NCI-H1436 treated with DMSO at 0.1 percent for 48 hours (cell line): ENCODE measurements around the gene MAP7.
"Not testable (repeated sequence)": the region's sequence is repeated elsewhere in the genome, so short reads cannot be mapped to it uniquely, and the experiment has no call there.

Experiments
- DNase-seq: peaks from one replicate; lab custom pipeline; 2025; lab: John Stamatoyannopoulos, UW

The MAP7 gene

GRCh38 chr6:136550330-136551071, at the start of gene MAP7:
Gene MAP7 (minus strand): TSS chr6:136550422. CDS start chr6:136550408, 14 bp downstream.
- DNase-seq: no peak

DNA sequence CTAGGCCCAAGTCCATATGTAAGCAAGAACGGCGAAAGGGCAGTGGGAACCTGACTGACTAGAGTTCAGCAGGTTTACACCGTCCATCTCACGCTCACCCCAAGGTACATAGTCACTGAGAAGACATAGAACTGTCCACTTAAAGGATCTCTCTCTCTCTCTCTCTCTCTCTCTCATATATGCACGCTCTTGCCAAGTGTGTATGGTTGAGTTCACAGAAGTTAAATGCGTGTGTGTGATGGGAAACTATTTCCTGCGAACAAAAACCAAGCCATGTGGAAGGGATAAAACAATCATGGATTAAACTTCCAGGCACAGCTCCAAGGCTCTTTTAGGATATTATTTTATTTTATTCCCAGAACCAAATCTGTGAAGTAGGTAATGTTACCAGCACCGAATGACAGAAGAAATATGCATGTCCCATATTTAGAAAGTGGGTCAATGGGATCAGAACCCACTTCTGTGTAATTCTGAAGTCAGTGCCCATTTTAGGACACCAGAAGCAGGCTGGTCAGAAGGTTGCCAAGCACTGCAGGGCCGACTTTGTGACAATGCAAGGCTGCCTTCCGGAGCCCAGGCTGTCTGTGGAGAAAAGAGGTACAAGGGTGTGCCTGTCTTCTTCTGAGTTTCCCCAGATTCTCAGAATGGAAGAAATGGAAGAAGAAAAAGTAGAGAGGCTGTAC, 49.2 kb upstream of the MAP7 start:
- DNase-seq: no peak

- no peak for DNase-seq
Observed at GRCh38 chr6:136598048-136598447, 47.8 kb upstream of the MAP7 start.

- no peak for DNase-seq
Observed at GRCh38 chr6:136594671-136595070, 44.4 kb upstream of the MAP7 start.

- DNase-seq: no peak
Observed at GRCh38 chr6:136593748-136594490, 43.7 kb upstream of the MAP7 start.

- no peak for DNase-seq
Observed at GRCh38 chr6:136592930-136593673, 42.9 kb upstream of the MAP7 start.

GRCh38 chr6:136591617-136592016, 41.4 kb upstream of the MAP7 start:
- DNase-seq: no peak

DNA sequence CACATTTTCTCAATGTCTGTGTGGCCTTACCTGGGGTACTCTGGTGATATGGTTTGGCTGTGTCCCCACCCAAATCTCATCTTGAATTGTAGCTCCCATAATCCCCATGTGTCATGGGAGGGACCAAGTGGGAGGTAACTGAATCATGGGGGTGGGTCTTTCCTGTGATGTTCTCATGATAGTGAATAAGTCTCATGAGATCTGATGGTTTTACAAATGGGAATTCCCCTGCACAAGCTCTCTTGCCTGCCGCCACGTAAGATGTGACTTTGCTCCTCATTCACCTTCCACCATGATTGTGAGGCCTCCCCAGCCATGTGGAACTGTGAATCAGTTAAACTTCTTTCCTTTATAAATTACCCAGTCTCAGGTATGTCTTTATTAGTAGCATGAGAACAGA, 40.6 kb upstream of the MAP7 start:
- not testable (repeated sequence) for DNase-seq

DNA sequence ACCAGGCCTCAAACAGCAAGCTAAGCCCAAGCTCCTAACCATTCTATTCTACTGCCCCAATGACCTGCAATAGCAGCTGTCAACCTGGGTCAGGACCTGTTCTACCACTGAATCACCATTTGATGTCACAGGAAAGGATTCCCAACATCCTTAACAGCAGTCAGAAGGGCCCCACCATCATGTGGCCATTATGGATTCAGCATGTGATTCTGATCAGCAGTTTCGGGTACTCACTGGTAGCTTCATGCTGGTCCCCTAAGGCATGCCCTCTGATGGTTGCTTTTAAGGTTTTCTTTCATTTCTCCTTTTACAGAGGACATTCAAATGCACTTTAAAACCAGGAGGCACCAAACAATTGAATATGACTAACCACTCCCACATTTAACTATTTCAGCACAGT, 37.3 kb upstream of the MAP7 start:
- no peak for DNase-seq

DNA sequence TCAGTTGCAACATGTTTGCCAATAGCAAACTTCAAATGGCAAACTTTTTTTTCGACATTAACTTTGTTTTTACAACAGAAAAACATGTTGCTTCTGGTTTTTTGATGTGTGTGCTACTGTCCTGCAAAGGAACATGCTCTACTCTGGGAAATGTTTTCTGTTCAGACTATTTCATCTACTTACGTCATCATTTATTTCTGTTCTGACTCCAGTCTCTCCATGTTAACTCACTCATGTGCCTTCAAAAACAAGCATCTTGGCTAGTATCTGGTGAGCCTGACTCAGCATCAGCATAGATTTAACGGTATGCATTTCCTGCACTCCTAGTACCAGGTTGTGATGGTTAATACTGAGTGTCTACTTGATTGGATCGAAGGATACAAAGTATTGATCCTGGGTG, 36.1 kb upstream of the MAP7 start:
- no peak for DNase-seq

DNA sequence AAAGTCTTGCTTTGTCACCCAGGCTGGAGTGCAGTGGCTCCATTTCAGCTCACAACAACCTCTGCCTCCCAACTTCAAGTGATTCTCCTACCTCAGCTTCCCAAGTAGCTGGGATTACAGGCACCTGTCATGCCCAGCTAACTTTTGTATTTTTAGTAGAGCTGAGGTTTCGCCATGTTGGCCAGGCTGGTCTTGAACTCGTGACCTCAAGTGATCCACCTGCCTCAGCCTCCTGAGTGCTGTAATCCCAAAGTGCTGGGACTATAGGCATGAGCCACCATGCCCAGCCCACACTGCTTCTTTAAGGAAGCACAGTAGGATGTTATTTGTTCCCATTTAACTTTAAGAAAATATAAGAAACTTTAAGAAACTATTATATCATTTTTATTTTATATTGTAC, 35.3 kb upstream of the MAP7 start:
- not testable (repeated sequence) for DNase-seq

- DNase-seq: not testable (repeated sequence)
Observed at GRCh38 chr6:136584290-136584689, 34.1 kb upstream of the MAP7 start.

GRCh38 chr6:136582711-136583471, 32.7 kb upstream of the MAP7 start:
- DNase-seq: no peak

GRCh38 chr6:136579800-136580199, 29.6 kb upstream of the MAP7 start:
- DNase-seq: no peak

- DNase-seq: no peak
Observed at GRCh38 chr6:136576821-136577220, 26.6 kb upstream of the MAP7 start.

DNA sequence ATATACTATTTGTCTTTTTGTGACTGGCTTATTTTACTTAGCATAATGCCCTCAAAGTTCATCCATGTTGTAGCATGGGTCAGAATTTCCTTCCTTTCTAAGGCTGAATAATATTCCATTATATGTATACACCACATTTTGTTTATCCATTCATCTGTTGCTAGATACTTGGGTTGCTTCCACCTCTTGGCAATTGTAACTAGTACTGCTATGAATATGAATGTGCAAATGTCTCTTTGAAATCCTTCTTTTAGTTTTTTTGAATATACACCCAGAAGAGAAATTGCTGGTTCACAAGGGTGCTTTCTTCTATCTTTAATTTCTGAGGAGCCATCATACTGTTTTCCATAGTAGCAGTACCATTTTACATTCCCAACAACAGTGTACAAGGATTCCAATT, 21.3 kb upstream of the MAP7 start:
- no peak for DNase-seq

DNA sequence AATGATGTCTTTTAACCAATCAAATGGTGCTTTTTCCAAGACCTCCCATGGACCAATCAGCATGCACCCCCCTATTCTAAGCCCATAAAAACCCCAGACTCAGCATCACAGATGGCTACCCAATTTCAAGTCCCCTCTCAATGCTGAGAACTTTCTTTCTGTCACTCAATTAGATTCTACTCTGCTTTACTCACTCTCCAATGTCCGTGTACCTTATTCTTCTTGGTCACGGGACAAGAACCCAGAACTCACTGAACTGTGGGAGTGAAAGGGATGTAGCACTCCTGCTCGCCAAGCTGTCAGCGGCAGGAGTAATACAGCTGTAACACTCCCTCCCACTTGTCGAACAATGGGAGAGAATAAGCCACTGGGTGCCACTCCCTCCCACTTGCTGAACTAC, 20.8 kb upstream of the MAP7 start:
- DNase-seq: no peak

DNA sequence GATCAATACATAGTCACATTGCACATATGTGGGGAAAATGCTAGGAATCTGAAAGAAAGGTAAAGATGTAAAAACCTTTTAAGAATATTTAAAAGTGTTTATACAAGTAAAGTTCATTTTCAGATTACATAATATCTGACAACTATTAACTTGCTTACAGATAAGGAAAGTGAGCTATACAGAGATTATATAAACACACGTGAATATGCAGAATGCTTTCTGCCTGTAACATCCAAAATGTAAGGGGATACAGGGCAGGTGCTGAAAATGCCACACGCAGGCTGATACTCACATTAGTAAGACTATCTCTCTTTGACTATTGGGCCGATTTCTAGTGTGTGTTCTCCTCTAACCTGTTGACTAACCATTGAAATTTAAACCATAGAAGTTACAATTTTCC, 17.9 kb upstream of the MAP7 start:
- DNase-seq: no peak

DNA sequence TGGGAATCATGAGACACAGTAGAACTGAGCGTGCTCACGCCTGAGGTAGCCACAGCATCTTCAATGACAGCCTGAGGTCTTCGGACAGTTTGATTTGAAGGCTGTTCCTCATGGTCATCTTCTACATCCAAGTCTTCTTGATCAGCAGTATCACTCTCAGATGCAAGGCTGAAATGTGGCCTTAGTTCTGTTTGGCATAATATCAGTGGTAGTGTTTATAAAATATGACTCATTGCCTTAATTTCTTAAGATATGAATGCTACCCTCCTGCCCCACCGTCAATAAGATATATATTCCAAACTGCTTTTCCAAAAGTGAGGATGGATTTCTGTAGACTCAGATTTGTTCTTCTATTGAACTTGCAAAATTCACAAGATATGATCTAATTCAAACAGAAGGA, 17.5 kb upstream of the MAP7 start:
- no peak for DNase-seq

DNA sequence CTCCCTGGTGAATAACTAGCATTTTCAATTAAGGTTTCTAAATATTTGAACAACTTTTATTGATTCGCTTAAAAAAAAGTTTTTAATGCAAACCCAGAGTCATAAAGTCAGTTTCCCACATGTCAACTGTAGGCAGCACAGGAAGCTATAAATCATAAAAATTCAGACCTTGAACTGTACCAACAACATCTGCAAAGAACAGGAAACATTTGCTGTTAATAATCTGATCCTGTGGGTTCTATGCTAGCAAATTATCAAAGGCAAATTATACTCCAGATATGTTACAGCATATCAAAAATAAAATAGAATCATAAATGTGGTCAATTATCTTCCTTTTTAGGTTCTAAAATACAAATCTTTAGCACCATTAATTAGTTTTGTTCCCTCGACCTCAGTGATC, 16.6 kb upstream of the MAP7 start:
- DNase-seq: no peak

GRCh38 chr6:136566007-136566487, 15.8 kb upstream of the MAP7 start:
- no peak for DNase-seq
